SJSA1 (cell line): Measurements from ENCODE around the gene ADIPOR2. TPM values are rescaled to one million over a fixed set of nuclear protein-coding genes. Genes with fewer than 3 reads are reported as not detected.
A peak's percentile ranks its signal among the peaks of the same experiment; 100 is the strongest.

ENCODE experiments used
- DNase-seq, 2 experiments: peaks; one replicate each; pipeline ENCODE4 v3.0.0-alpha.2; 2015 to 2020; ENCODE audit warnings: low spot score in 2 of 2, low read depth in 1 of 2
- H3K27ac ChIP-seq: fragments of 250-450 bp; sonication (Bioruptor Pico); 2 replicates; pipeline ENCODE4 v1.5.1; 2020; ENCODE audit warnings: mild to moderate bottlenecking, moderate library complexity
- H3K27me3 ChIP-seq: fragments of 250-450 bp; sonication (Bioruptor Pico); replicated peaks from 2 replicates; pipeline ENCODE4 v1.5.1; 2020; ENCODE audit warnings: mild to moderate bottlenecking, moderate library complexity
- H3K36me3 ChIP-seq: fragments of 250-450 bp; sonication (Bioruptor Pico); 2 replicates; pipeline ENCODE4 v1.5.1; 2020; ENCODE audit warnings: mild to moderate bottlenecking
- H3K4me1 ChIP-seq: fragments of 250-450 bp; sonication (Bioruptor Pico); replicated peaks from 2 replicates; pipeline ENCODE4 v1.6.1; 2021; ENCODE audit warnings: mild to moderate bottlenecking
- H3K4me3 ChIP-seq: fragments of 250-450 bp; sonication (Bioruptor Pico); 2 replicates; pipeline ENCODE4 v1.5.1; 2020; ENCODE audit warnings: mild to moderate bottlenecking
- H3K9me3 ChIP-seq: fragments of 250-450 bp; sonication (Bioruptor Pico); replicated peaks from 2 replicates; pipeline ENCODE4 v1.5.1; 2020; ENCODE audit warnings: mild to moderate bottlenecking
- total RNA-seq: library from RNA; depleted of rRNA; stranded (reverse); fragments of >200 nt; shearing (Covaris generic); gene quantifications from 2 replicates; pipeline ENCODE4 v1.2.3, GENCODE V29; 2014

The ADIPOR2 gene
- total RNA-seq, 1 experiment from 2014 or later, result 38.7 TPM

GRCh38 chr12:1656902-1657301 is 34.0 kb upstream of the ADIPOR2 start:
- no peak for DNase-seq
- no peak overlapping the region for H3K4me3 ChIP-seq
- H3K9me3 ChIP-seq, result no peaks in the 10 kb centered on the region
- no peak overlapping the region for H3K27ac ChIP-seq
- no peaks in the 10 kb centered on the region for H3K27me3 ChIP-seq
- no peaks in the 10 kb centered on the region for H3K36me3 ChIP-seq
- peaks cover 3% of the 10 kb centered on the region; the same call in 1 of the 2 replicates for H3K4me1 ChIP-seq

GRCh38 chr12:1657688-1658087 is 33.2 kb upstream of the ADIPOR2 start:
- H3K4me1 ChIP-seq, result peaks cover 3% of the 10 kb centered on the region; the same call in 1 of the 2 replicates
- DNase-seq, result no peak
- no peak overlapping the region for H3K4me3 ChIP-seq
- H3K27me3 ChIP-seq, result no peaks in the 10 kb centered on the region
- H3K36me3 ChIP-seq, result no peaks in the 10 kb centered on the region
- no peaks in the 10 kb centered on the region for H3K9me3 ChIP-seq
- H3K27ac ChIP-seq, result no peak overlapping the region

- Histone ChIP-seq H3K27me3 (no peaks in the 10 kb centered on the region), H3K27ac (no peak overlapping the region), H3K4me1 (peaks cover 3% of the 10 kb centered on the region; the same call in 1 of the 2 replicates), H3K4me3 (no peak overlapping the region), H3K9me3 (no peaks in the 10 kb centered on the region), H3K36me3 (no peaks in the 10 kb centered on the region)
- no peak for DNase-seq
Observed at GRCh38 chr12:1660304-1661187, 30.3 kb upstream of the ADIPOR2 start.

DNA sequence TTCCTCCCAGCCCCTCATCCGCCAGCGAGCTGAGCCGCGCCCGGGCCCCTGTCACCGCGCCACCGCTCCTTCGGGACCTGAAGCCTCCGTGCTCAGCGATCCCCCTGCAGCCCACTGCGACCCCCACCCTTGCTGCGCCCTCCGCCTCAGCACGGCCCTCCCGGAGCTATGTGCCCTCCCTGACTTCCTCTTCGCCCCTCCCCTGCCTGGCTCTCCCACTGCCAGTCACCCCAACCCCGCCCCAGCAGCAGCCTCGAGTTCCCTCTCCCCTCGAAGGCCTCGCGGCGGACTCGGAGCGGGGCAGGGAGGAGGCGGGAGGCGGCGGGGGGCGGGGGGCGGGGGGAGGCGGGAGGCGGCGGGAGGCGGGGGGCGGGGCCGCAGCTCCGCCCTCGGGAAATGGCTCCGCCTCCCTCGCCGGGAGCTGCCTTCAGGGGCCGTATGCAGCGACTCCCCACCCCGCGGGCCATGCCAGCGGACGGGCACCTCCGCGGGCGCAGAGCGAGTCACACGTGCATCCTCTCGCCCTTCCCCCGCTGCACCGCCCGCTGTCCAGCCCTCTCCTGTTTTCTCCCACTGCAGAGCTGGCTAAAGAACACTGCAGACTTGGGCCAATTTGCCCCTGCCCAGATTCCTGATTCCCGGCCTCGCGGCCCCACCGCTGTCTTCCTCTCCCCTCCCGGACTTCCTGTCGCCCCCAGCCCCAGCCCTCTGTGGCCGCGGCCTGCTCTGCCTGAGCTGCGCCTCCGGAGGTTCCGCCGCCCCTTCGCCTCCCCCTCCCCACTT is 29.1 kb upstream of the ADIPOR2 start:
- Histone ChIP-seq H3K9me3 (no peaks in the 10 kb centered on the region), H3K27ac (no peak overlapping the region), H3K36me3 (no peaks in the 10 kb centered on the region), H3K4me3 (peak overlapping the region; percentile 36), H3K4me1 (peaks cover 3% of the 10 kb centered on the region; the same call in 1 of the 2 replicates), H3K27me3 (no peaks in the 10 kb centered on the region)
- DNase-seq, result peak; percentile 86 to 94

- Histone ChIP-seq H3K9me3 (no peaks in the 10 kb centered on the region), H3K27me3 (no peaks in the 10 kb centered on the region), H3K4me1 (peaks cover 5% of the 10 kb centered on the region; the same call in 1 of the 2 replicates), H3K4me3 (no peak overlapping the region), H3K36me3 (no peaks in the 10 kb centered on the region), H3K27ac (no peak overlapping the region)
- no peak for DNase-seq
Observed at GRCh38 chr12:1662761-1663439, 28.0 kb upstream of the ADIPOR2 start.

GRCh38 chr12:1663440-1664132 is 27.3 kb upstream of the ADIPOR2 start:
- H3K4me1 ChIP-seq, result peaks cover 5% of the 10 kb centered on the region; the same call in 1 of the 2 replicates
- no peak for DNase-seq
- H3K36me3 ChIP-seq, result no peaks in the 10 kb centered on the region
- no peaks in the 10 kb centered on the region for H3K27me3 ChIP-seq
- no peaks in the 10 kb centered on the region for H3K9me3 ChIP-seq
- no peak overlapping the region for H3K4me3 ChIP-seq
- no peak overlapping the region for H3K27ac ChIP-seq

GRCh38 chr12:1665366-1665765 is 25.5 kb upstream of the ADIPOR2 start:
- no peak for DNase-seq
- no peak overlapping the region for H3K27ac ChIP-seq
- H3K4me3 ChIP-seq, result no peak overlapping the region
- H3K4me1 ChIP-seq, result peaks cover 3% of the 10 kb centered on the region; the same call in 1 of the 2 replicates
- H3K27me3 ChIP-seq, result no peaks in the 10 kb centered on the region
- no peaks in the 10 kb centered on the region for H3K36me3 ChIP-seq
- no peaks in the 10 kb centered on the region for H3K9me3 ChIP-seq

DNA sequence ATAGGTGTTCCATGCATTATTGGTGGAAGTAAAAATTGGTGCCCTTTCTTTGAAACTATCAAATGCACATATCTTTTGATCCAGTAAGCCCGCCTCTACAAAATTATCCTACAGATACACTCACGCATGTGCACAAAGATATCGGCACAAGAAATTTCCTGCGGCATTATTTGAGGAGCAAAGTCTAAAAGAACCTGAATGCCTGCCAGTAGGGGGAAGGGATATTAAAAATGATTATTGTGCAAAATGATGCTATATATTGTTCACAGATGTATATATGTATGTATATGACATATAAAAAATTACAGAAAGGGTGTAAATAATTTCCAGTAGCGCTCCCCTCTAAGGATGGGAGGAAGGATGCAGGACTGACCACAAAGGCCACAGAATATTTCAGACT is 24.7 kb upstream of the ADIPOR2 start:
- H3K27ac ChIP-seq, result no peak overlapping the region
- no peaks in the 10 kb centered on the region for H3K27me3 ChIP-seq
- no peaks in the 10 kb centered on the region for H3K36me3 ChIP-seq
- peaks cover 3% of the 10 kb centered on the region; the same call in 1 of the 2 replicates for H3K4me1 ChIP-seq
- no peak overlapping the region for H3K4me3 ChIP-seq
- no peak for DNase-seq
- no peaks in the 10 kb centered on the region for H3K9me3 ChIP-seq

GRCh38 chr12:1666685-1667162 is 24.1 kb upstream of the ADIPOR2 start:
- DNase-seq, result no peak
- H3K27ac ChIP-seq, result no peak overlapping the region
- H3K27me3 ChIP-seq, result no peaks in the 10 kb centered on the region
- H3K36me3 ChIP-seq, result no peaks in the 10 kb centered on the region
- no peaks in the 10 kb centered on the region for H3K9me3 ChIP-seq
- no peak overlapping the region for H3K4me3 ChIP-seq
- peaks cover 3% of the 10 kb centered on the region; the same call in 1 of the 2 replicates for H3K4me1 ChIP-seq

GRCh38 chr12:1668833-1669543 is 21.9 kb upstream of the ADIPOR2 start:
- Histone ChIP-seq H3K36me3 (no peaks in the 10 kb centered on the region), H3K4me1 (peaks cover 3% of the 10 kb centered on the region; the same call in 1 of the 2 replicates), H3K9me3 (no peaks in the 10 kb centered on the region), H3K27ac (no peak overlapping the region), H3K27me3 (no peaks in the 10 kb centered on the region; the same call in 1 of the 2 replicates), H3K4me3 (no peak overlapping the region)
- peak in 1 of 2 experiments; percentile 13 for DNase-seq

GRCh38 chr12:1670358-1671268 is 20.3 kb upstream of the ADIPOR2 start:
- no peaks in the 10 kb centered on the region for H3K36me3 ChIP-seq
- no peaks in the 10 kb centered on the region for H3K9me3 ChIP-seq
- no peak overlapping the region for H3K27ac ChIP-seq
- peaks cover 3% of the 10 kb centered on the region; the same call in 1 of the 2 replicates for H3K4me1 ChIP-seq
- no peak overlapping the region for H3K4me3 ChIP-seq
- H3K27me3 ChIP-seq, result no peaks in the 10 kb centered on the region; the same call in 1 of the 2 replicates
- DNase-seq, result peak in 1 of 2 experiments; percentile 31
